ENCODE data around the gene SDR39U1.

SDR39U1 gene

GRCh38 chr14:24428628-24429394 lies 13.8 kb downstream of the SDR39U1 start:
- no peak for DNase-seq

GRCh38 chr14:24427537-24428508 lies 14.8 kb downstream of the SDR39U1 start:
- no peak for DNase-seq

- DNase-seq: peak; percentile 33
Measured at GRCh38 chr14:24426912-24427536, 15.6 kb downstream of the SDR39U1 start.

GRCh38 chr14:24426150-24426911 lies 16.2 kb downstream of the SDR39U1 start:
- DNase-seq: no peak

GRCh38 chr14:24425704-24426103 lies 16.9 kb downstream of the SDR39U1 start:
- DNase-seq: peak; percentile 92

GRCh38 chr14:24422694-24423601 lies 19.6 kb downstream of the SDR39U1 start:
- DNase-seq: no peak

GRCh38 chr14:24422261-24422660 lies 20.3 kb downstream of the SDR39U1 start:
- peak; percentile 72 for DNase-seq

GRCh38 chr14:24418492-24418873 lies 24.1 kb downstream of the SDR39U1 start:
- no peak for DNase-seq

GRCh38 chr14:24417832-24418491 lies 24.6 kb downstream of the SDR39U1 start:
- no peak for DNase-seq

GRCh38 chr14:24416932-24417619 lies 25.5 kb downstream of the SDR39U1 start:
- no peak for DNase-seq

- no peak for DNase-seq
Measured at GRCh38 chr14:24416254-24416931, 26.2 kb downstream of the SDR39U1 start.

GRCh38 chr14:24415421-24416253 lies 26.9 kb downstream of the SDR39U1 start:
- no peak for DNase-seq

- no peak for DNase-seq
Measured at GRCh38 chr14:24414732-24415420, 27.7 kb downstream of the SDR39U1 start.

- no peak for DNase-seq
Measured at GRCh38 chr14:24414077-24414476, 28.5 kb downstream of the SDR39U1 start.

GRCh38 chr14:24411443-24412389 lies 30.9 kb downstream of the SDR39U1 start:
- peak; percentile 84 for DNase-seq

GRCh38 chr14:24409956-24410355 lies 32.6 kb downstream of the SDR39U1 start:
- no peak for DNase-seq

GRCh38 chr14:24409192-24409591 lies 33.4 kb downstream of the SDR39U1 start:
- no peak for DNase-seq
